Right cardiac atrium (tissue), 5 donors: ENCODE results near the gene TMEM184A. TPM values are rescaled to one million over a fixed set of nuclear protein-coding genes. Genes with fewer than 3 reads are reported as not detected.

Source experiments
- ATAC-seq, 2 donors: fragments of 200-7000 bp; cut with Tn5 transposase; one replicate each; pipeline versions ENCODE4 v1.8.0 to v1.9.1; 2020; ENCODE audit warnings: moderate library complexity in 2 of 2, mild to moderate bottlenecking in 1 of 2
- DNase-seq, 3 donors: peaks; one replicate each; pipeline ENCODE4 v3.0.0-alpha.2; 2020
- H3K27ac ChIP-seq: one replicate; pipeline ENCODE4 v1.5.1; 2013; ENCODE audit warnings: mild to moderate bottlenecking, low read length, control low read depth, moderate library complexity
- H3K27me3 ChIP-seq: one replicate; pipeline ENCODE4 v1.6.1; 2013; ENCODE audit not compliant: control insufficient read depth, insufficient read depth
- H3K4me1 ChIP-seq: one replicate; pipeline ENCODE4 v1.6.1; 2013; ENCODE audit warnings: low read length; ENCODE audit not compliant: control insufficient read depth, insufficient read depth
- H3K4me3 ChIP-seq: one replicate; pipeline ENCODE4 v1.5.1; 2013; ENCODE audit warnings: low read length, control low read depth
- H3K9me3 ChIP-seq: one replicate; pipeline ENCODE4 v1.6.1; 2013; ENCODE audit warnings: low read length; ENCODE audit not compliant: control insufficient read depth
- WGBS: extraction: QIAGEN DNeasy Blood & Tissue Kit; methylation state at CpG from one replicate; pipeline ENCODE4 v1.1.7; 2013; 5-methylcytosine and 5-hydroxymethylcytosine counted together
- intact Hi-C, 4 donors: fragments of 100-400 bp; cut with DNase I; formaldehyde crosslinking; loops; one replicate each; pipeline versions ENCODE4 v1.11.0 to v1.14.0; 2022 to 2023
- polyA plus RNA-seq: library from polyadenylated mRNA; stranded (reverse); fragments of 200-250 nt; gene quantifications from one replicate; pipeline ENCODE4 v1.2.3, GENCODE V29; 2013
- total RNA-seq, 4 donors: library from RNA; stranded (reverse); fragmentation: NEBNext Ultra II Directional; extraction: Animal tissue kit (Norgen Biotek cat#: 25700); gene quantifications; one replicate each; pipeline ENCODE4 v1.2.1, GENCODE V29; 2021
- donor health status: healthy with polysubstance abuse.
- donor health status: DM: no; HTN: yes; CAD: no.
- donor health status: DM: no; HTN: no; CAD: no.
- donor health status: DM: no; HTN: yes; CAD: no; lungs with severe emphysema.
- donor health status: DM: yes; HTN: yes; CAD: no.

Gene TMEM184A
- total and polyA plus RNA-seq, 5 donors: 0.26 to 0.62 (median 0.44) TPM; not detected in 1

- Histone ChIP-seq H3K27ac (no peak overlapping the region), H3K4me1 (no peaks in the 10 kb centered on the region), H3K27me3 (no peaks in the 10 kb centered on the region), H3K9me3 (no peaks in the 10 kb centered on the region), H3K4me3 (no peak overlapping the region)
- peak in 2 of 3 donors; percentile 50 to 56 for DNase-seq
- intact Hi-C loops: no loop called here
- 86% methylated on average over 42 of the region's 42 CpGs for WGBS
- no peak for ATAC-seq
Observed at GRCh38 chr7:1550005-1550845, 5.8 kb downstream of the TMEM184A start.

- no peak for ATAC-seq
- 83% methylated on average over 27 of the region's 27 CpGs for WGBS
- no peaks in the 10 kb centered on the region for H3K27me3 ChIP-seq
- peak in 2 of 3 donors; percentile 47 to 61 for DNase-seq
- H3K4me3 ChIP-seq: no peak overlapping the region
- H3K9me3 ChIP-seq: no peaks in the 10 kb centered on the region
- intact Hi-C loops: no loop called here
- no peaks in the 10 kb centered on the region for H3K4me1 ChIP-seq
- H3K27ac ChIP-seq: no peak overlapping the region
Observed at GRCh38 chr7:1549357-1550004, 6.5 kb downstream of the TMEM184A start.

- intact Hi-C loops: no loop called here
- DNase-seq (no peak), ATAC-seq (no peak)
- Histone ChIP-seq H3K4me1 (no peaks in the 10 kb centered on the region), H3K27ac (no peak overlapping the region), H3K4me3 (no peak overlapping the region), H3K27me3 (no peaks in the 10 kb centered on the region), H3K9me3 (no peaks in the 10 kb centered on the region)
- WGBS: 83% methylated on average over 14 of the region's 14 CpGs
Observed at GRCh38 chr7:1548944-1549343, 7.1 kb downstream of the TMEM184A start.

GRCh38 chr7:1548438-1548831 lies 7.6 kb downstream of the TMEM184A start:
- Histone ChIP-seq H3K27me3 (no peaks in the 10 kb centered on the region), H3K27ac (no peak overlapping the region), H3K4me1 (no peaks in the 10 kb centered on the region), H3K9me3 (no peaks in the 10 kb centered on the region), H3K4me3 (no peak overlapping the region)
- ATAC-seq (no peak), DNase-seq (peak in 2 of 3 donors; percentile 25 to 36)
- 70% methylated on average over 17 of the region's 17 CpGs for WGBS
- intact Hi-C loops: no loop called here

- intact Hi-C loops: no loop called here
- Histone ChIP-seq H3K27ac (no peak overlapping the region), H3K9me3 (no peaks in the 10 kb centered on the region), H3K4me3 (no peak overlapping the region), H3K27me3 (no peaks in the 10 kb centered on the region), H3K4me1 (no peaks in the 10 kb centered on the region)
- DNase-seq (peak in 2 of 3 donors; percentile 25 to 43), ATAC-seq (no peak)
- WGBS: 78% methylated on average over 35 of the region's 35 CpGs
Observed at GRCh38 chr7:1547777-1548437, 8.1 kb downstream of the TMEM184A start.

- Histone ChIP-seq H3K27me3 (no peaks in the 10 kb centered on the region), H3K4me3 (no peak overlapping the region), H3K27ac (no peak overlapping the region), H3K9me3 (no peaks in the 10 kb centered on the region), H3K4me1 (no peaks in the 10 kb centered on the region)
- ATAC-seq (no peak), DNase-seq (peak in 1 of 3 donors; percentile 58)
- WGBS: 87% methylated on average over 41 of the region's 41 CpGs
- intact Hi-C loops: no loop called here
Observed at GRCh38 chr7:1546909-1547776, 8.9 kb downstream of the TMEM184A start.

- Histone ChIP-seq H3K9me3 (no peaks in the 10 kb centered on the region), H3K27me3 (no peaks in the 10 kb centered on the region), H3K4me1 (no peaks in the 10 kb centered on the region), H3K4me3 (no peak overlapping the region), H3K27ac (no peak overlapping the region)
- 86% methylated on average over 28 of the region's 28 CpGs for WGBS
- intact Hi-C loops: no loop called here
- peak in 2 of 3 donors; percentile 55 to 57 for DNase-seq
- no peak for ATAC-seq
Observed at GRCh38 chr7:1546274-1546908, 9.6 kb downstream of the TMEM184A start.

- no peaks in the 10 kb centered on the region for H3K4me1 ChIP-seq
- ATAC-seq (peak in 1 of 2 donors; percentile 10), DNase-seq (peak; percentile 25 to 69 (median 61))
- no peak overlapping the region for H3K4me3 ChIP-seq
- 65% methylated on average over 40 of the region's 40 CpGs for WGBS
- intact Hi-C loops: no loop called here
- H3K27me3 ChIP-seq: no peaks in the 10 kb centered on the region
- H3K27ac ChIP-seq: no peak overlapping the region
- no peaks in the 10 kb centered on the region for H3K9me3 ChIP-seq
Observed at GRCh38 chr7:1545417-1546246, 10.4 kb downstream of the TMEM184A start.

GRCh38 chr7:1544896-1545416 lies 11.0 kb downstream of the TMEM184A start:
- Histone ChIP-seq H3K27ac (no peak overlapping the region), H3K4me1 (no peaks in the 10 kb centered on the region), H3K4me3 (no peak overlapping the region), H3K27me3 (no peaks in the 10 kb centered on the region), H3K9me3 (no peaks in the 10 kb centered on the region)
- ATAC-seq: no peak
- intact Hi-C loops: no loop called here
- WGBS: 72% methylated on average over 16 of the region's 16 CpGs
- DNase-seq: peak in 1 of 3 donors; percentile 55
